PC-9 (cell line): ENCODE data around the gene TUBGCP2.

ENCODE experiments used
- EZH2 ChIP-seq: fragments of 200-600 bp; sonication (generic); IDR thresholded peaks from 2 replicates; pipeline ENCODE4 v1.8.0; 2017; ENCODE audit warnings: antibody characterized with exemption, low read depth
- TF ChIP-seq, protein P1 (sequence below): fragments of 200-600 bp; sonication (generic); conservative IDR thresholded peaks from 2 replicates; pipeline ENCODE4 v1.6.1; 2017; ENCODE audit warnings: mixed run types, antibody characterized with exemption, mild to moderate bottlenecking, moderate library complexity

DNA sequence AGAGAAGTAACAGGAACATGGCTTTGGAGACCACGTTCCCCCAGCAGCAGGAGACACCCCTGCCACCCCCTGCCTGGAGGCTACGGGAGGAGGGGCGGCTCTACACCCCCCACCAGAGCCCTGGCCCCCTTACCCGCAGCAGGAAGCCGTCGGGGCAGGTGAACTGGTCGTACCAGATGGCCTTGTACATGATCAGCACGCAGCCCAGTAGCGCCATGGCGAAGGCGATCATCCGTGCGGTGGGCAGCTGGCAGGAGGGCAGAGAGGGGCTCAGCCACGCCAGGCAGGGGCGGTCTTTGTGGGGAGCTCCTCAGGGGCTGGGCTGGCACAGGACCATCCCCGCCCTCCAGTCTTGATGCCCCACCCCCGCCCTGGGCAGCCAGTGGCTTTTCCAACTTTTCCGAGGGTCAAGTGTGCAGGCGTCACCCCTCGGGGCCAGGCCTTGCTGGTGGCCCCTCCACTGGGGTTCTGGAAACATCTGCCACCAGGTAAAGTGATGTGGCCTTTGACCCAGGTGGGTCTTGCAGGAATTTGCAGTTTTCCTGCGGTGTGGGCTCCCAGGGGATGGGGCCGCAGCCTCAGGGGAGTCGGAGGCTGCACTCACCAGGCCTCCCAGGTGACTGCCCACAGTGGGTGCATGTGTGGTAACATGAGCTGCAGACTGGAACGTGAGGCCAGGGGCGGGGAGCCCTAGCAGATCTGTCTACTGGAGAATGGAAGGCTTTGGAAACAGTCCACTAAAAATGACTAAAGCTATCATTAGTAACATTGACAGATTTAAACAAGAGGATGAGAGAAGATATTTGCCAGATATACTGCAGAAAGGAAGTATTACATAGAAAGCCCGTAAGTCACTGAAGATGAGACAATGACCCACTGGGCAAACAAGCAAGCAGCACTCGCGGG, 18.3 kb upstream of the TUBGCP2 start:
- TF ChIP-seq, protein P1, sequence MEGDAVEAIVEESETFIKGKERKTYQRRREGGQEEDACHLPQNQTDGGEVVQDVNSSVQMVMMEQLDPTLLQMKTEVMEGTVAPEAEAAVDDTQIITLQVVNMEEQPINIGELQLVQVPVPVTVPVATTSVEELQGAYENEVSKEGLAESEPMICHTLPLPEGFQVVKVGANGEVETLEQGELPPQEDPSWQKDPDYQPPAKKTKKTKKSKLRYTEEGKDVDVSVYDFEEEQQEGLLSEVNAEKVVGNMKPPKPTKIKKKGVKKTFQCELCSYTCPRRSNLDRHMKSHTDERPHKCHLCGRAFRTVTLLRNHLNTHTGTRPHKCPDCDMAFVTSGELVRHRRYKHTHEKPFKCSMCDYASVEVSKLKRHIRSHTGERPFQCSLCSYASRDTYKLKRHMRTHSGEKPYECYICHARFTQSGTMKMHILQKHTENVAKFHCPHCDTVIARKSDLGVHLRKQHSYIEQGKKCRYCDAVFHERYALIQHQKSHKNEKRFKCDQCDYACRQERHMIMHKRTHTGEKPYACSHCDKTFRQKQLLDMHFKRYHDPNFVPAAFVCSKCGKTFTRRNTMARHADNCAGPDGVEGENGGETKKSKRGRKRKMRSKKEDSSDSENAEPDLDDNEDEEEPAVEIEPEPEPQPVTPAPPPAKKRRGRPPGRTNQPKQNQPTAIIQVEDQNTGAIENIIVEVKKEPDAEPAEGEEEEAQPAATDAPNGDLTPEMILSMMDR = no peak
- TF ChIP-seq EZH2 = no peak
